GM13977 (cell line): ENCODE results near the gene SPIRE2.

Experiments
- DNase-seq: peaks from one replicate; pipeline ENCODE4 v3.0.0; 2012; ENCODE audit warnings: low spot score
- CTCF ChIP-seq: IDR thresholded peaks from 2 replicates; pipeline ENCODE4 v1.5.1; 2012; ENCODE audit warnings: mild to moderate bottlenecking, control low read depth; ENCODE audit not compliant: insufficient read depth; ENCODE audit errors: extremely low read depth, missing control alignments
- in situ Hi-C: fragments of 300-500 bp; cut with MboI; formaldehyde crosslinking; loops from one replicate; pipeline ENCODE4 v1.12.0; 2022; ENCODE audit warnings: low sequenced_read_pairs, low pct_unique_long_range_greater_than_20kb, mixed read lengths, inconsistent platforms; ENCODE audit not compliant: unreplicated experiment

SPIRE2 gene

DNA sequence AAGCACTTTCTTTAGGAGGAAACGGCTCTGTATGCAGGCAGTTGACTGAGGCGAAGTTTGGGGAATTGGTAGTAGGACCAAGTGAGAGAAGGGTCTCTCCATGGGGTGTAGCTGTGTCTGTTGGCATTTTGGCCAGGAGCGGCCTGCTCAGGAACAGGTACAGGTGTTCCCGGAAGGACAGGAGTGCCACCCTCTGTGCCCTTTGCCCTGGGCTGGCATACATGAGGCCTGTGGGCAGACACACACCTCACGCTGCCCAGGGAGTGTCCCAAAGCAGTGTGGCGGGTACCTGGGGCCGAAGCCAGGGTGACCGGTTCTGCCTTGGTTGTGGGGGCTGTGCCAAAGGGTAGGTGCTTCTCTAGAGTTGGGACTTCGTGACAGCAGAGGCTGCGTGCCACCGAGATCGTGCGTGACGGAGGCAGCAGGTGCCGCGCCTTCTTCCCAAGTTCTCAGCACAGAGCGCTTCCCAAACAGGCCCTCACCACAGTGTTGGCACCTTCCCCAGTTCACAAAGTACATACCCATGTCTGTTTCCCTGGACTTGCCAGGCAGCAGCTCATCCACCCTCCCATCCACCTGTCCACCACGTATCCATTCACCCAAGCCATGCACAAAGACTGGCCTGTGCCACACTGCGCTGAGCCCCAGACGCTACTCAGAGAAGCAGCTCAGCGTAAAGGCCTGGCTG lies 25.2 kb downstream of the SPIRE2 start:
- in situ Hi-C loops: no loop called here
- no peak for TF ChIP-seq CTCF
- DNase-seq: peak; percentile 25

DNA sequence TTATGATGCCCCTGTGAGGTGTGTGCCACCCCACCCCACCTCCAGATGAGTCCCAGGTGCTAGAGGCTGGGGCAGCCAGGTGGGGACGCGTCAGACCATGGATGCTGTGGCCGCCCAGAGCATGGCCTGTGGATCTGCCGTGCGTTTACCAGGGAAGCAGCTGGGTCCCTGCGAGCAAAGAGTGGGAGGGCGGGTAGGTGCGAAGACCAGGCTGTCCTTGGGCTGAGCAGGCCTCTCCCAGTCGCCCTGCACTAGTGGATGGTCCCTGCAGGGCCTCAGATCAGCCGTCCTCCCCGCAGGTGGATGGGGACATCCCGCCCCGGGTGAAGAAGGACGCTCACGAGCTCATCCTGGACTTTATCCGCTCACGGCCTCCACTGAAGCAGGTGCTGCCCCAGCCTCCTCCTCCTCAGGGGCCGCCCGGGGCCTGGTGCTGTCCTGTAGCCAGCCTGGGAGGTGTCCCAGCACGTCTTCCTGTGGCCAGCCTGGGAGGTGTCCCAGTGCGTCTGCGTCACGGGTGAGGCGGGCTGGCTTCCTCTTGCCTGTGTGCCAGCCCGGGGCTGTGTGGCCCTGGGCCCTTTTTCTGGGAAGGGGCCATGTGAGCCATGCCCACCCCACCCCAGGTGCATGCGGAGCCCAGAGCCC lies 27.1 kb downstream of the SPIRE2 start:
- TF ChIP-seq CTCF: no peak
- in situ Hi-C loops: no loop called here
- peak; percentile 19 for DNase-seq

DNA sequence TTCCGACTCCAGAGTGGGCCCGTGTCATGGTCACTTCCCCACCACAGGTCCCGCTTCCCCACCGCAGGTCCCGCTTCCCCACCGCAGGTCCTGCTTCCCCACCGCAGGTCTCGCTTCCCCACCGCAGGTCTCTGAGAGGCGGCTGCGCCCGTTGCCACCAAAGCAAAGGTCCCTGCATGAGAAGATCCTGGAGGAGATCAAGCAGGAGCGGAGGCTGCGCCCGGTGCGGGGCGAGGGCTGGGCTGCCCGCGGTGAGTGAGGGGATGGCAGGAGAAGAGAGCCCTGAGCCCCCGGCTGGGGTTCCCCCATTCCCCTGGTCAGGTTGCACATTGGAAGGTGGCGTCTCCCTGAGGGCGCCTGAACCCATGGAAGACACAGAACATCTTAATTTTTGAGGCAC lies 27.7 kb downstream of the SPIRE2 start:
- in situ Hi-C loops: no loop called here
- DNase-seq: no peak
- TF ChIP-seq CTCF: no peak

DNA sequence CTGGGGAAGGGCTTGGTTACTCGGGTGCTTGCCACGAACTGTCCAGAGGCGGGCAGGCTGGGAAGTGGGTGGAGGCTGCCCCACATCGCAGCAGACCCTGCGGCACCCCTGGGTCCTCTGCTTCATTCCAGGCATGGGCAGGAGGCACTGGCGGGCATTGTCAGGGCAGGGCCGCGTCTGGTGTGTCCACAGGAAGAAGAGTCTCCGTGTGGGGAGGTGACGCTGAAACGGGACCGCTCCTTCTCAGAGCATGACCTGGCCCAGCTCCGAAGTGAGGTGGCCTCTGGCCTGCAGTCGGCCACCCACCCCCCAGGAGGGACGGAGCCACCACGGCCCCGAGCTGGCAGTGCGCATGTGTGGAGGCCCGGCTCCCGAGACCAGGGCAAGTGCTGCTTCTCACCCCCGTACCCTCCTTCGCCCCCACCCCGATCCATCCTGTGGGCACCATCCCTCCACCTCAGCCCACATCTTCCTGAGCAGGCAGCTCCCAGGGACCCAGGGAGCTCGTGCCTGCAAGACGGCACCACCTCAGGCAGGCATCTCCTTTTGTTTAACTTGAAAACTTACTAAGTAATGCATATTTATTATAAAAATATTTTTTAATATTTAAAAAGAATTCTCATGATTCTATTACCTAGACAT lies 30.8 kb downstream of the SPIRE2 start:
- no peak for TF ChIP-seq CTCF
- no peak for DNase-seq
- in situ Hi-C loops: no loop called here

DNA sequence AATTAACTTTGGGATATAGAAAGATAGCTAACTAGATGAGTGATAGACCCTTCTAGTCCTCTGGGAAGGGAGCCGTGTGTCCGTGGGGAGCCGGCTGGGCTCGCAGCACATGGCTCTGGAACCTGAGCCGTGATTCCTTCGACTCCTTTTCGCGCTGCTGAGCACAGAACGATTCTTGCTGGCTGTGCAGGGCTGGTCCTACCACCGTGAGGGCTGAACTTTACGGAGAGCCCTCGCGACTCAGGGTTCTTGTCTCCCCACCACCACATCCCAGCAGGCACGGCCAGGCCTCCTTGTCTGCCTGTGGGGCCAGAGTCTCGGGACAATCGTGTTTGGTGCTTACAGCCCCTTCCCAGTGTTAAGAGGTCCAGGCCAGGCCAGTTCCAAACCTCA lies 31.3 kb downstream of the SPIRE2 start:
- no peak for TF ChIP-seq CTCF
- no peak for DNase-seq
- in situ Hi-C loops: loop anchor here (10.0 kb wide), 1 partner anchor 145 kb away; no protein-coding TSS in a partner anchor

DNA sequence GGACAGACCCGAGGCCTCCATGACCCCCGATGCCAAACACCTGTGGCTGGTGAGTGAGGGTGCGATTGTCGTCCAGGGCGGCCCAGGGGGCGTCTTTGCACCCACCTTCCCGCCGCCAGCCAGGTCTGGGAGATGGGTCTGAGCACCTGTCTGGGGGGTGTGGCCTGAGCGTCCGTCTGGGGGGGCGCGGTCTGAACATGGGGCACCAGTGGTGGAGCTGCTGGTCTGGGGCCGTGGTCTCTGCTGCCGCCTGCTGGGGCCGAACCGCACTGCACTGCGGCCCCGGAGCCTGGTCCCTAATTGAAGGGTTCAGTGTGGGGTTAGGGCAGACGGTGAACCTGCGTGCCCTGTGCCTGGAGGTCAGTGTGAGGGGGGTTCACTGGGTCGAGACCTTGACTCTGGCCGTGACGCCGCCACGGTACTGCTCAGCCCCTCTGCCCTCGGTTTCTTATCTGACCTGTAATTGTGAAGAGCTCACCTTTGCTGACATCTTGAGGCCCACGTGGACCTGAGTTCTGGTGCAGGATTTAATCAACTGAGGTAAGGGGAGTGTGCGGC lies 32.6 kb downstream of the SPIRE2 start:
- DNase-seq: peak; percentile 96
- TF ChIP-seq CTCF: peak; percentile 100
- in situ Hi-C loops: loop anchor here (10.0 kb wide), 1 partner anchor 146 kb away; no protein-coding TSS in a partner anchor
